ENCODE measurements around the gene ATP6V1B1.

Gene ATP6V1B1

GRCh38 chr2:70895998-70896764 lies 39.5 kb upstream of the ATP6V1B1 start:
- no peak for TF ChIP-seq ZFX (IDR thresholded peaks at IDR 0.05; ENCODE audit: borderline replicate concordance)

GRCh38 chr2:70896765-70897202 lies 38.9 kb upstream of the ATP6V1B1 start:
- TF ChIP-seq ZFX (IDR thresholded peaks at IDR 0.05; ENCODE audit: borderline replicate concordance) (no peak), CTCF (IDR thresholded peaks at IDR 0.05) (no peak)
- no peak overlapping the region for H3K27ac ChIP-seq

More at GRCh38 chr2:70895998-70896764, 39.5 kb upstream of the ATP6V1B1 start:
- H3K27ac ChIP-seq: no peak overlapping the region

GRCh38 chr2:70897203-70897976 lies 38.3 kb upstream of the ATP6V1B1 start:
- TF ChIP-seq CTCF (IDR thresholded peaks at IDR 0.05): no peak
- no peak for TF ChIP-seq ZFX (IDR thresholded peaks at IDR 0.05; ENCODE audit: borderline replicate concordance)
- H3K27ac ChIP-seq: no peak overlapping the region

GRCh38 chr2:70897977-70898226 lies 37.8 kb upstream of the ATP6V1B1 start:
- no peak overlapping the region for H3K27ac ChIP-seq
- TF ChIP-seq CTCF (IDR thresholded peaks at IDR 0.05) (no peak), ZFX (IDR thresholded peaks at IDR 0.05; ENCODE audit: borderline replicate concordance) (no peak)

- TF ChIP-seq CTCF (IDR thresholded peaks at IDR 0.05) (no peak), ZFX (IDR thresholded peaks at IDR 0.05; ENCODE audit: borderline replicate concordance) (no peak)
- H3K27ac ChIP-seq: no peak overlapping the region
Observed at GRCh38 chr2:70898363-70899240, 37.1 kb upstream of the ATP6V1B1 start.

- no peak overlapping the region for H3K27ac ChIP-seq
- TF ChIP-seq CTCF (IDR thresholded peaks at IDR 0.05): no peak
- TF ChIP-seq ZFX (IDR thresholded peaks at IDR 0.05; ENCODE audit: borderline replicate concordance): no peak
Observed at GRCh38 chr2:70901227-70902066, 34.3 kb upstream of the ATP6V1B1 start.

GRCh38 chr2:70902067-70902442 lies 33.6 kb upstream of the ATP6V1B1 start:
- TF ChIP-seq CTCF (IDR thresholded peaks at IDR 0.05) (no peak), ZFX (IDR thresholded peaks at IDR 0.05; ENCODE audit: borderline replicate concordance) (no peak)
- no peak overlapping the region for H3K27ac ChIP-seq
